ENCODE data around the gene FGFR3. TPM values are rescaled to one million over a fixed set of nuclear protein-coding genes. Genes with fewer than 3 reads are reported as not detected.

The FGFR3 gene
- total and polyA plus RNA-seq, 9 of the 15 experiments (the other 6 are each of a cell fraction or from before 2014, with no cell fraction given) = 1.2 to 60.4 (median 12.7) TPM

GRCh38 chr4:1809754-1810502 is 16.8 kb downstream of the FGFR3 start (continued):
- TF ChIP-seq HMGN3 (IDR thresholded peaks at IDR 0.05; ENCODE audit: borderline replicate concordance, extremely low read depth, insufficient read length, low read depth, low read length) (peak; percentile 43), ZNF23 (CRISPR knock-in tag; IDR thresholded peaks at IDR 0.05) (no peak), DIDO1 (tag; IDR thresholded peaks at IDR 0.05; ENCODE audit: low read depth) (no peak), ZNF445 (CRISPR knock-in tag; IDR thresholded peaks at IDR 0.05; ENCODE audit: low read depth) (no peak), NR2C2 (CRISPR knock-in tag; IDR thresholded peaks at IDR 0.05) (no peak), NR2C2 (tag; IDR thresholded peaks at IDR 0.05) (no peak), TFAM (CRISPR knock-in tag; conservative IDR thresholded peaks at IDR 0.05) (no peak), NFXL1 (CRISPR knock-in tag; IDR thresholded peaks at IDR 0.05) (no peak), MYNN (IDR thresholded peaks at IDR 0.05) (peak; percentile 65; the same call in 1 of the 2 replicates), MYNN (CRISPR knock-in tag; IDR thresholded peaks at IDR 0.05) (no peak), HDAC6 (IDR thresholded peaks at IDR 0.05; ENCODE audit: low read depth, low read length) (no peak), PRDM10 (IDR thresholded peaks at IDR 0.05; ENCODE audit: partially characterized antibody) (no peak), SREBF2 (CRISPR knock-in tag; IDR thresholded peaks at IDR 0.05) (no peak), PHTF2 (CRISPR knock-in tag; IDR thresholded peaks at IDR 0.05) (no peak), PRMT5 (CRISPR knock-in tag; IDR thresholded peaks at IDR 0.05) (no peak), ETV1 (tag; conservative IDR thresholded peaks at IDR 0.05; ENCODE audit: low read depth) (no peak), LEF1 (IDR thresholded peaks at IDR 0.05) (no peak), CGGBP1 (CRISPR knock-in tag; IDR thresholded peaks at IDR 0.05) (no peak), SMARCA4 (IDR thresholded peaks at IDR 0.05) (no peak), GATAD2B (IDR thresholded peaks at IDR 0.05; ENCODE audit: borderline replicate concordance) (0 out of 2 replicates have a peak, but pooled peaks have one; percentile 27), RB1 (IDR thresholded peaks at IDR 0.05; ENCODE audit: low read depth) (peak; percentile 22; the same call in 1 of the 2 replicates), PCBP1 (IDR thresholded peaks at IDR 0.05; ENCODE audit: low read depth, low read length, poor library complexity, severe bottlenecking) (peak; percentile 53), ZNF3 (CRISPR knock-in tag; IDR thresholded peaks at IDR 0.05) (no peak), ATF7 (IDR thresholded peaks at IDR 0.05) (0 out of 2 replicates have a peak, but pooled peaks have one; percentile 40), ZBTB5 (IDR thresholded peaks at IDR 0.05) (no peak), POLR2G (IDR thresholded peaks at IDR 0.05; ENCODE audit: low read depth, low read length) (peak; percentile 83)
